GM11168 (cell line): Measurements from ENCODE around the gene CACTIN.
"Not testable (repeated sequence)": the region's sequence is repeated elsewhere in the genome, so short reads cannot be mapped to it uniquely, and the experiment has no call there.

Experiments
- in situ Hi-C: fragments of 300-500 bp; cut with MboI; formaldehyde crosslinking; loops from one replicate; pipeline ENCODE4 v1.12.0; 2022; ENCODE audit warnings: low sequenced_read_pairs; ENCODE audit not compliant: unreplicated experiment

Gene CACTIN

GRCh38 chr19:3601021-3601420 is 25.6 kb downstream of the CACTIN start:
- in situ Hi-C loops, result no loop called here

- in situ Hi-C loops, result no loop called here
Measured at GRCh38 chr19:3599776-3600187, 26.8 kb downstream of the CACTIN start.

GRCh38 chr19:3595521-3596061 is 31.0 kb downstream of the CACTIN start:
- in situ Hi-C loops, result no loop called here

GRCh38 chr19:3593156-3593555 is 33.4 kb downstream of the CACTIN start:
- in situ Hi-C loops, result no loop called here

GRCh38 chr19:3591876-3592613 is 34.5 kb downstream of the CACTIN start:
- in situ Hi-C loops, result no loop called here

- in situ Hi-C loops, result no loop called here
Measured at GRCh38 chr19:3590991-3591659, 35.5 kb downstream of the CACTIN start.

GRCh38 chr19:3589949-3590348 is 36.6 kb downstream of the CACTIN start:
- in situ Hi-C loops, result no loop called here

- in situ Hi-C loops, result no loop called here
Measured at GRCh38 chr19:3589439-3589838, 37.2 kb downstream of the CACTIN start.

- in situ Hi-C loops, result no loop called here
Measured at GRCh38 chr19:3586707-3587346, 39.8 kb downstream of the CACTIN start.

- in situ Hi-C loops, result no loop called here
Measured at GRCh38 chr19:3586127-3586626, 40.4 kb downstream of the CACTIN start.

GRCh38 chr19:3585301-3586126 is 41.1 kb downstream of the CACTIN start, which contains the start of gene GIPC3:
Gene GIPC3 (plus strand): TSS chr19:3585478. CDS start chr19:3585598, 120 bp downstream.
- in situ Hi-C loops, result no loop called here

- in situ Hi-C loops, result not testable (repeated sequence)
Measured at GRCh38 chr19:3584036-3584802, 42.4 kb downstream of the CACTIN start.

- in situ Hi-C loops, result not testable (repeated sequence)
Measured at GRCh38 chr19:3581792-3582191, 44.8 kb downstream of the CACTIN start.

GRCh38 chr19:3580156-3580934 is 46.2 kb downstream of the CACTIN start:
- in situ Hi-C loops, result no loop called here

- in situ Hi-C loops, result no loop called here
Measured at GRCh38 chr19:3578390-3578789, 48.2 kb downstream of the CACTIN start.

GRCh38 chr19:3577723-3578344 is 48.8 kb downstream of the CACTIN start:
- in situ Hi-C loops, result no loop called here

- in situ Hi-C loops, result no loop called here
Measured at GRCh38 chr19:3576696-3577443, 49.7 kb downstream of the CACTIN start.
